GM12892 (cell line): Measurements from ENCODE around the gene CCR1. TPM values are rescaled to one million over a fixed set of nuclear protein-coding genes. Genes with fewer than 3 reads are reported as not detected.

Experiments
- DNase-seq: peaks from one replicate; pipeline ENCODE4 v3.0.0; 2011; ENCODE audit not compliant: insufficient read length
- FAIRE-seq: peaks from 2 replicates; lab custom pipeline; 2011; peaks lifted over from hg19 to GRCh38; lab: Jason Lieb, UNC
- POLR2A ChIP-seq: IDR thresholded peaks from 2 replicates; pipeline ENCODE4 v1.6.1; 2011; ENCODE audit warnings: low read depth, low read length, control low read depth
- POLR2AphosphoS5 ChIP-seq: IDR thresholded peaks from 2 replicates; pipeline ENCODE4 v1.6.1; 2011; ENCODE audit warnings: low read depth, low read length, control low read depth
- TAF1 ChIP-seq: IDR thresholded peaks from 2 replicates; pipeline ENCODE4 v1.6.1; 2011; ENCODE audit warnings: low read depth, mild to moderate bottlenecking, control low read depth, low read length, borderline replicate concordance
- polyA plus RNA-seq: library from polyadenylated mRNA; unstranded; fragments of >200 nt; gene quantifications from one replicate; pipeline ENCODE4 v1.2.1, GENCODE V29; 2012; ENCODE audit warnings: missing spikeins, inconsistent platforms; ENCODE audit not compliant: missing spikeins

Gene CCR1
- 2.7 TPM for polyA plus RNA-seq

- FAIRE-seq, result peak; percentile 92
- TF ChIP-seq POLR2A (no peak), TAF1 (no peak), POLR2AphosphoS5 (no peak)
- DNase-seq, result peak; percentile 28
Observed at GRCh38 chr3:46208167-46208704, at the start of gene CCR1. Gene CCR1, minus strand, starts transcription at chr3:46208313. Its CDS starts 4,000 bp downstream, at chr3:46204313.

DNA sequence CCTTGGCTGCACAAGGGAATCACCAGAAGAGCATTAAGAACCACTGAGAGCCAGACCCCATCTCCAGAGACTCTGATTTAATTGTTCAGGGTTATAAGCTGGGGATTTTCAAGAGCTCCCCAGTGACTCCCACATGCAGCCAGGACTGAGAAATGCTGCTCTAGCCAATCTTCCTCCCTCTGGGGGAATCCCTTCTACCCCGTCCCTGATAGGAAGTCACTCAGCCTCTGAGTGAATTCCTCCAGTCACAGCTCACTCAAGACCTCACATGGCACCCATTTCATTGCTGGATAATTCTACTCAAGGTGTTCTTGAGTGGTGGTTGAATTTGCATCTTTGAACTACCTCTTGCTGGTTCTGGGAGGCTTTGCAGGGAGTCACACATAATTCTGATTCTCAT, 44.9 kb upstream of the CCR1 start:
- TF ChIP-seq POLR2AphosphoS5 (no peak), POLR2A (no peak), TAF1 (no peak)
- DNase-seq (no peak), FAIRE-seq (peak; percentile 38)

DNA sequence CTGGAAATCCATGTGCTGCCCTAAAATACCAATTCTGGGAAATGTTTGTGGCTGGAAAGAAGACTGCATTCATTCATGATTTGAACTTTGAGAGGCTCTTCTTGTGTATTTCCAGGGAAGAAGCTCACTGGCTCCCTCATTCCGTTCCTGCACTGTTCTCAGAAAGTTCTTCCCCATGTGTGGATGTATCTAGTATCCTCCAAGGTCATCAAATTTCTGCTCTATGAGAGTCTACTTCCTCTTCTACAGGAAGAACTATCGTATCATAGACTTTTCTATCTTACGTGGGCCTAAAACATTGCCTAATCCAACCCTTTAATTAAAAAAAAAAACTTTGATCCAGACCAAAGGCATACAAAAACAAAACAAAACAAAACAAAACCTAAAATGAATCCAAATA, 37.0 kb upstream of the CCR1 start:
- TF ChIP-seq POLR2A (no peak), POLR2AphosphoS5 (no peak), TAF1 (no peak)
- DNase-seq (no peak), FAIRE-seq (no peak)

DNA sequence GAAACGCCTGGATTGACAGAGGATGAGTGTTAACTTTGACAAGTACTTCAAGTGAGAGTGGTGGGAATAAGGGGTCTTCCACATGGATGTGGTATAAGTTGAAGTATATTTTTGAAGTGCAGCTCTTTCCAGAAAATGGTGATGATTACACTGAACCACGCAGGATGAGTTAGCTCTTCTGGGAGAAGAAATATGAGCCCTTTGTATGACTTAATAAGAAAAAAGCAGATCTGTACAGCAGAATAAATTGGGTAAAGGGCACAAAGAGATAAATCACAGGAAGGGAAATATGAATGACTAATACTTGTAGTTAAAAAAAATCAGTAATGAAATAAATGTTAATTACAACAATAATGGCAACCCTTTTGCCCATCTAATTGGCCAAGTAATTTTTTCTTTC, 35.4 kb upstream of the CCR1 start:
- FAIRE-seq (no peak), DNase-seq (no peak)
- no peak for TF ChIP-seq POLR2A
- TF ChIP-seq POLR2AphosphoS5, result no peak
- no peak for TF ChIP-seq TAF1

DNA sequence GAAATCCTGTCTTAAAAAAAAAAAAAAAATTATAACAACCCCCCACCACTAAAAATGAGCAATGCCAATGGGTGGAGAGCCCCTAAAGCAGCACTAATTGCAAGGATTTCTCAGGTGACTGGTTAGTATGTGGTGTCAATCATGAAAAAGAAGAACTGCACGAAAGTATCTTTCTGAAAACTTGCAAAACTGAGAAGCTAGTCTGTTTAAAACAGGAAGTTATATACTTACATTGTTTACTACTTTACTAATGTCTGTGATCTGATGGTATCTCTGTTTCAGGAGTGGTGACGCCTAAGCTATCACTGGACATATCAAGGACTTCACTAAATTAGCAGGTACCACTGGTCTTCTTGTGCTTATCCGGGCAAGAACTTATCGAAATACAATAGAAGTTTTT, 34.0 kb upstream of the CCR1 start, which contains the start of gene CCR3:
Gene CCR3, plus strand, starts transcription at position 341 of the 400 bp plus-strand sequence. CDS start 22,699 bp downstream, outside the sequence.
- peak; percentile 36 for FAIRE-seq
- TF ChIP-seq POLR2AphosphoS5 (no peak), POLR2A (no peak), TAF1 (no peak)

DNA sequence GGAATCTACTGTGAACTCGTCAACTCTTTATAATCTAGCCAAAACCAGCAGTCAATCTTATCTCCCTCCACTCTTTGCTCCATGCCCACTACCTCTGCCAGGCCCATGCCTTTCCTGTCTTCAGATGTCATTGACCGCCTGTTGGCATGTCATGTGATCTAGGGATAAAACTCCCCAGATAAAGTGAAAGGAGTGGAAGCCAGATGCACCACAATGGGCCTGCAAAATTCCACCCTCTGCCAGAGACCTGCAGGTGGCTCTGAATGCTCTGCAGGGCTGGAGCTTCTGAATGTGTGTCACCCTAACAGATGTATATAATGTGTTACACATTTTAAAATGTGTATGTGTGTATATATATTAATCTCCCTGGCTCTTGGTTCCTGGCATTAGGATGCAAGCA, 31.8 kb upstream of the CCR1 start:
- FAIRE-seq (no peak), DNase-seq (no peak)
- no peak for TF ChIP-seq POLR2AphosphoS5
- no peak for TF ChIP-seq TAF1
- TF ChIP-seq POLR2A, result no peak

More for the DNA sequence above, 34.0 kb upstream of the CCR1 start, which contains the start of gene CCR3:
- DNase-seq, result no peak

GRCh38 chr3:46239301-46239938, 31.3 kb upstream of the CCR1 start:
- FAIRE-seq (no peak), DNase-seq (no peak)
- TF ChIP-seq POLR2A (no peak), POLR2AphosphoS5 (no peak), TAF1 (no peak)

DNA sequence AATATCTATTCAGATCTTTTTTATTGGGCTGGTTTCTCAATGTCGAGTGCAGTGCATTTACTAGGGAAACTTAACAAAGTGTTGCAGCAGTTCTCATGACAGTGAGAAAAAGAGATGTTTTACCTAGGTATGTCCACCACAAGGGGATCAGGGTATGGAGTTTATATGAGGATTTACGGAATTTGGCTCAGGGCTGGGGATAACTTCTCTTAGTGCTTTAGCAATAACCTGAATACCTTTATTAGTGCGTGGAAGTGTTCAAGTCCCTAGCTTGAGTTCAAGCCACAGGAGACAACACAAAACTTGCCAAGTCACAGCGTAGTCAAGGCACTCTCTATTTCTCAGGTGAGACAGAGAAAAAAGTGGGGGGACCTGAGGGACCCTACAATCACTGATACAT, 30.3 kb upstream of the CCR1 start:
- no peak for TF ChIP-seq POLR2A
- no peak for TF ChIP-seq TAF1
- TF ChIP-seq POLR2AphosphoS5, result no peak
- FAIRE-seq (no peak), DNase-seq (no peak)

GRCh38 chr3:46236294-46237054, 28.4 kb upstream of the CCR1 start:
- TF ChIP-seq POLR2AphosphoS5 (no peak), TAF1 (no peak), POLR2A (no peak)
- FAIRE-seq, result no peak
- no peak for DNase-seq

GRCh38 chr3:46235425-46235824, 27.3 kb upstream of the CCR1 start:
- DNase-seq, result no peak
- peak; percentile 56 for FAIRE-seq
- TF ChIP-seq POLR2AphosphoS5 (no peak), POLR2A (no peak), TAF1 (no peak)

DNA sequence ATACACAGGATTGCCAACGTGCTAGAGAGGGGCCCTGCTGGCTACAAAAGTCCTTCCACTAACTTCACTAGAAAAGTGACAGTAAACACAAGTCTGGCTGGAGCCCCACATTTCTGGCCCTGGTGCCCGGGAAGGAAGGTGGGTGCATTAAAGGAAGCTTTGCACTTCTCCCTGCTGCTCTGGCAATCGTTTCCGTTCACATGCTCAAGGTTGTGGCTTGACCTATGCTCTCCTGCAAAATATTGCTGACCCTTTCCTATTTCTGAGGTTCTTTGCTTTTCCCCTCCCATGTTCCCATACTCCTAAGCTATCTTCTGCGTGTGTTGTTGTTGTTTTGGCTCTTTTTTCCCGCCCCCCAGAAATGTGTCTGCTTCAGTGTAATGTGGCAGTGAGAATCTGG, 25.1 kb upstream of the CCR1 start:
- FAIRE-seq (no peak), DNase-seq (no peak)
- TF ChIP-seq TAF1 (no peak), POLR2AphosphoS5 (no peak), POLR2A (no peak)
